PC-3 (cell line): ENCODE data around the gene TEX26.

Experiments used
- CTCF ChIP-seq: fragments of 300-600 bp; sonication (generic); conservative IDR thresholded peaks from 2 replicates; pipeline ENCODE4 v1.5.1; 2017; ENCODE audit warnings: antibody characterized with exemption, low read depth, mild to moderate bottlenecking, low read length
- EZH2 ChIP-seq: fragments of 300-600 bp; sonication (generic); IDR thresholded peaks from one replicate; pipeline ENCODE4 v1.6.1; 2017; ENCODE audit warnings: antibody characterized with exemption, mild to moderate bottlenecking, low read length; ENCODE audit not compliant: unreplicated experiment

DNA sequence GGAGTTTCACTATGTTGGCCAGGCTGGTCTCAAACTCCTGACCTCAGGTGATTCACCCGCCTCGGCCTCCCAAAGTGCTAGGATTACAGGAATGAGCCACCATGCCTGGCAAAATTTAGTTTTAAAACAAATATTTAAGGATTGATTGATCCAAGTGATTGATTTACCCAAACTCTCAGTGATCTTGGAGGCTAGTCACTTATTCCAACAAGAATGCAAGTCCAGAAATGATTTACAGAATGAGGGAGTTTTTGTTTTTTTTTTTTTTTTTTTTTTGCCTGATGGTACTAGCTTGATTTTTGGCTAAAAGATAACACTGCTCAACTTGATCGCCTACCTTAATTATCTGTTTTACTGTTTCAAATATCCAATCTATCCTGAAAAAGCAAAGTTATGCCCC is 5.7 kb upstream of the TEX26 start:
- TF ChIP-seq CTCF (no peak), EZH2 (no peak)
